Muscle layer of duodenum (tissue), 2 donors: ENCODE measurements around the gene HHEX.

Experiments
- H3K27ac ChIP-seq: one replicate; pipeline ENCODE4 v1.7.0; 2013; ENCODE audit warnings: mild to moderate bottlenecking, low read length
- H3K27me3 ChIP-seq: one replicate; pipeline ENCODE4 v1.7.0; 2013; ENCODE audit warnings: low read depth, mild to moderate bottlenecking, control low read depth, low read length
- H3K36me3 ChIP-seq, 2 donors: one replicate each; pipeline ENCODE4 v1.7.0; 2013; ENCODE audit warnings: low read length in 2 of 2, control low read depth in 1 of 2, mild to moderate bottlenecking in 1 of 2; ENCODE audit not compliant: insufficient read depth in 2 of 2, control insufficient read depth in 1 of 2
- H3K4me1 ChIP-seq, 2 donors: one replicate each; pipeline ENCODE4 v1.7.0; 2013; ENCODE audit warnings: low read length in 2 of 2, mild to moderate bottlenecking in 2 of 2, control low read depth in 1 of 2, moderate library complexity in 1 of 2; ENCODE audit not compliant: insufficient read depth in 2 of 2, control insufficient read depth in 1 of 2
- H3K4me3 ChIP-seq, 2 donors: one replicate each; pipeline ENCODE4 v1.7.0; 2013; ENCODE audit warnings: low read length in 2 of 2, low read depth in 1 of 2, mild to moderate bottlenecking in 1 of 2
- H3K9me3 ChIP-seq, 2 donors: one replicate each; pipeline ENCODE4 v1.7.0; 2013; ENCODE audit warnings: low read length in 2 of 2, control low read depth in 1 of 2, mild to moderate bottlenecking in 1 of 2; ENCODE audit not compliant: control insufficient read depth in 1 of 2
- donor health status: healthy.

HHEX gene

GRCh38 chr10:92678206-92678605, 11.5 kb upstream of the HHEX start:
- no peaks in the 10 kb centered on the region for H3K27me3 ChIP-seq
- H3K27ac ChIP-seq = no peak overlapping the region
- H3K4me3 ChIP-seq = no peak overlapping the region
- H3K9me3 ChIP-seq = peaks cover 0 to 2% of the 10 kb centered on the region in 2 donors
- H3K36me3 ChIP-seq = no peaks in the 10 kb centered on the region
- H3K4me1 ChIP-seq = no peaks in the 10 kb centered on the region

- no peak overlapping the region for H3K27ac ChIP-seq
- H3K4me1 ChIP-seq = no peaks in the 10 kb centered on the region
- no peaks in the 10 kb centered on the region for H3K27me3 ChIP-seq
Measured at GRCh38 chr10:92681306-92681834, 8.4 kb upstream of the HHEX start.

GRCh38 chr10:92688573-92688926, 1.2 kb upstream of the HHEX start:
- Histone ChIP-seq H3K4me3 (peak overlapping the region; percentile 44 to 78), H3K4me1 (peaks cover 0 to 9% of the 10 kb centered on the region in 2 donors), H3K27ac (no peak overlapping the region), H3K36me3 (peaks cover 0 to 3% of the 10 kb centered on the region in 2 donors), H3K9me3 (peaks cover 0 to 7% of the 10 kb centered on the region in 2 donors), H3K27me3 (peaks cover 8% of the 10 kb centered on the region)

More at GRCh38 chr10:92681306-92681834, 8.4 kb upstream of the HHEX start:
- no peak overlapping the region for H3K4me3 ChIP-seq
- H3K9me3 ChIP-seq = peaks cover 0 to 9% of the 10 kb centered on the region in 2 donors
- no peaks in the 10 kb centered on the region for H3K36me3 ChIP-seq

- no peak overlapping the region for H3K27ac ChIP-seq
- H3K4me3 ChIP-seq = peak overlapping the region; percentile 44 to 78
- peaks cover 0 to 7% of the 10 kb centered on the region in 2 donors for H3K9me3 ChIP-seq
- H3K27me3 ChIP-seq = peaks cover 8% of the 10 kb centered on the region
- peaks cover 0 to 3% of the 10 kb centered on the region in 2 donors for H3K36me3 ChIP-seq
- peaks cover 0 to 9% of the 10 kb centered on the region in 2 donors for H3K4me1 ChIP-seq
Measured at GRCh38 chr10:92688927-92689662, 660 bp upstream of the HHEX start.

- peak overlapping the region; percentile 5 to 78 for H3K4me3 ChIP-seq
- H3K9me3 ChIP-seq = peaks cover 0 to 5% of the 10 kb centered on the region in 2 donors
- peaks cover 0 to 3% of the 10 kb centered on the region in 2 donors for H3K36me3 ChIP-seq
- H3K27me3 ChIP-seq = peaks cover 9% of the 10 kb centered on the region
- peaks cover 0 to 9% of the 10 kb centered on the region in 2 donors for H3K4me1 ChIP-seq
- H3K27ac ChIP-seq = peak overlapping the region; percentile 63
Measured at GRCh38 chr10:92690211-92690914, 608 bp downstream of the HHEX start.

GRCh38 chr10:92690915-92691590, 1.3 kb downstream of the HHEX start:
- peaks cover 0 to 3% of the 10 kb centered on the region in 2 donors for H3K36me3 ChIP-seq
- no peaks in the 10 kb centered on the region for H3K9me3 ChIP-seq
- peak overlapping the region; percentile 63 for H3K27ac ChIP-seq
- peaks cover 12% of the 10 kb centered on the region for H3K27me3 ChIP-seq
- peaks cover 0 to 9% of the 10 kb centered on the region in 2 donors for H3K4me1 ChIP-seq
- peak overlapping the region; percentile 5 to 78 for H3K4me3 ChIP-seq

GRCh38 chr10:92691591-92692079, 1.9 kb downstream of the HHEX start:
- Histone ChIP-seq H3K4me3 (peak overlapping the region; percentile 44 to 78), H3K36me3 (peaks cover 0 to 3% of the 10 kb centered on the region in 2 donors), H3K9me3 (no peaks in the 10 kb centered on the region), H3K4me1 (peaks cover 0 to 9% of the 10 kb centered on the region in 2 donors), H3K27me3 (peaks cover 15% of the 10 kb centered on the region), H3K27ac (peak overlapping the region; percentile 63)

GRCh38 chr10:92692080-92692671, 2.4 kb downstream of the HHEX start:
- Histone ChIP-seq H3K4me3 (peak overlapping the region; percentile 44 to 78), H3K4me1 (peaks cover 0 to 9% of the 10 kb centered on the region in 2 donors), H3K27ac (no peak overlapping the region), H3K9me3 (no peaks in the 10 kb centered on the region), H3K27me3 (peaks cover 15% of the 10 kb centered on the region), H3K36me3 (peaks cover 0 to 3% of the 10 kb centered on the region in 2 donors)

- Histone ChIP-seq H3K27me3 (peaks cover 15% of the 10 kb centered on the region), H3K9me3 (no peaks in the 10 kb centered on the region), H3K36me3 (peaks cover 0 to 3% of the 10 kb centered on the region in 2 donors), H3K27ac (no peak overlapping the region), H3K4me1 (peaks cover 0 to 9% of the 10 kb centered on the region in 2 donors), H3K4me3 (peak overlapping the region in 1 of 2 donors; percentile 78)
Measured at GRCh38 chr10:92692697-92693533, 3.2 kb downstream of the HHEX start.

GRCh38 chr10:92693534-92693893, 3.8 kb downstream of the HHEX start:
- Histone ChIP-seq H3K36me3 (peaks cover 0 to 3% of the 10 kb centered on the region in 2 donors), H3K27ac (no peak overlapping the region), H3K9me3 (no peaks in the 10 kb centered on the region), H3K4me1 (peaks cover 0 to 9% of the 10 kb centered on the region in 2 donors), H3K4me3 (no peak overlapping the region), H3K27me3 (peaks cover 13% of the 10 kb centered on the region)
